Pulmonary artery endothelial cell (primary cell): ENCODE measurements around the gene PDPK1. TPM values are rescaled to one million over a fixed set of nuclear protein-coding genes. Genes with fewer than 3 reads are reported as not detected.

Experiments used
- DNase-seq: peaks from one replicate; pipeline ENCODE4 v3.0.0-alpha.2; 2011; ENCODE audit warnings: low read depth, low spot score
- total RNA-seq: library from RNA; depleted of rRNA; stranded (reverse); fragments of >200 nt; gene quantifications from 2 replicates; pipeline ENCODE4 v1.2.3, GENCODE V29; 2014

The PDPK1 gene
- total RNA-seq, 1 donor from 2014 or later = 14.2 TPM

GRCh38 chr16:2507052-2507659 lies 30.7 kb upstream of the PDPK1 start:
- no peak for DNase-seq

GRCh38 chr16:2507665-2508064 lies 30.2 kb upstream of the PDPK1 start:
- no peak for DNase-seq

- DNase-seq = no peak
Observed at GRCh38 chr16:2508722-2509400, 29.0 kb upstream of the PDPK1 start.

DNA sequence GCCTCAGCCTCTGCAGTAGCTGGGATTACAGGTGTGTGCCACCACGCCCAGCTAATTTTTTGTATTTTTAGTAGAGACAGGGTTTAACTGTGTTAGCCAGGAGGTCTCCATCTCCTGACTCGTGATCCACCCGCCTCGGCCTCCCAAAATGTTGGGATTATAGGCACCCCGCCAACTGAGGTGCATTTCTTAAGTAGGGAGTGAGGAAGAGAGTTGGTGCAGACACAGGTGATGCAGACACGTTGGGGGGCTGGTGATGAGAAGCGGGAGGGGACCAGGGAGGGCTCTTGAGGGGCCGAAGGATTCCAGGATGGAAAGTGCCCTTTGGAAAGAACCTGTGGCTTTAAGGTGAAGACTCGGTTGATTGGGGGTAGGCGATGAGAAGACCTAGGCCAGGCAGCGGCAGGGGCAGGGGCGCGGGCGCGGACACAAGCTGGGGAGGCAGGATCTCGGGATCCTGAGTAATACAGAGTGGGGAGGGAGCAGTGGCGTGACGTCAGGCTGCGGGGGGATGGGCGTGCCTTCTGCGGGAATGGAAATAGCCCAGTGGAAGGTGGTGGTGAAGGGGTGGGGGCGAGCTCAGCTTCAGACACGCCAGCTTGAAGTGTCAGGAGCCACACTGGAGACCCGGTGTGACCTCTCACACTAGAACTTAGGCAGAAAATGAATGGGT lies 26.6 kb upstream of the PDPK1 start:
- no peak for DNase-seq

GRCh38 chr16:2511996-2512734 lies 25.7 kb upstream of the PDPK1 start:
- DNase-seq = no peak

GRCh38 chr16:2512735-2513404 lies 25.0 kb upstream of the PDPK1 start:
- no peak for DNase-seq

DNA sequence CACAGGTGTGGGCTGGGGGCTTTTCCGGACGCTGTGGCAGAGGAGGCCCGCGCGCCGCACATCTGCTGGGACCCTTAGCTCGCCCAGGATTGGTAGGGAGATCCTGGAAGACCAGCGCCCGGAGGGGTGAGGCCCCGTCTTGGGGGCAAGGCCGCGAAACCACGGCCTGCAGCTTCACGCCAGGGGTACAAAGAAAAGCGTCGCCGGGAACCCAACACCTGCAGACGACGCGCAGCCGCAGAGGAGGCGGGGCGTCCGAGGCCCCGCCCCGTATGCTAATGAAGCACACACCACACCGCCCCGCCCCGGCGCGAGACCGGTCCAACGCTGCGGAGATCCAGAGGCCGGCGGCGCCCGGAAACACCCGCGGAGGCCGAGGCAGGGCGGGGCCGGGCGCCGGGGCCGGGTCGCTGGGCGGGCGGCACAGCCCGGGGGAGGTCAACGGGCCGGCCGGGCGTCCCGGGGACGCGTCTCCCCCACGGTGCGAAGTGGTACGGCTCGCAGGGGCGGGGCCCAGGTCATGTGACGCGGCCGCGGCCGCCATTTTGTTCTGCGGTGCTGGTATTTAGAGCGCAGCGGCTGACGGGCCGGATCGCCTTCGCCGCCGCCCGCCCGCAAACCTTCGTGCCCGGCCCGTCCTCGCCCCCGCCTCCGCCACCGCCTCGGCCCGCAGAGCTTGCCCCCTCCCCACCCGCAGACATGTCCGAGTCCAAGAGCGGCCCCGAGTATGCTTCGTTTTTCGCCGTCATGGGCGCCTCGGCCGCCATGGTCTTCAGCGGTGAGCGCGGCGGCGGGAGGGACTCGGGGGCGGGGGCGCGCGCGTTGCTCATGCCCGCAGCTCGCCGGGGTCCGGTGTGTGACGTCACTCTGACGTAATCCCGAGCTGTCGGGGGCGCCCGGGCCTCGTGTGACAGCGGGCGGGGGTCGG lies 24.2 kb upstream of the PDPK1 start, which contains the start of gene ATP6V0C:
ATP6V0C (plus strand) TSS at position 548 of the 928 bp plus-strand sequence; CDS start at position 700, 152 bp downstream.
- DNase-seq = peak; percentile 37

GRCh38 chr16:2514333-2515179 lies 23.3 kb upstream of the PDPK1 start:
- no peak for DNase-seq

DNA sequence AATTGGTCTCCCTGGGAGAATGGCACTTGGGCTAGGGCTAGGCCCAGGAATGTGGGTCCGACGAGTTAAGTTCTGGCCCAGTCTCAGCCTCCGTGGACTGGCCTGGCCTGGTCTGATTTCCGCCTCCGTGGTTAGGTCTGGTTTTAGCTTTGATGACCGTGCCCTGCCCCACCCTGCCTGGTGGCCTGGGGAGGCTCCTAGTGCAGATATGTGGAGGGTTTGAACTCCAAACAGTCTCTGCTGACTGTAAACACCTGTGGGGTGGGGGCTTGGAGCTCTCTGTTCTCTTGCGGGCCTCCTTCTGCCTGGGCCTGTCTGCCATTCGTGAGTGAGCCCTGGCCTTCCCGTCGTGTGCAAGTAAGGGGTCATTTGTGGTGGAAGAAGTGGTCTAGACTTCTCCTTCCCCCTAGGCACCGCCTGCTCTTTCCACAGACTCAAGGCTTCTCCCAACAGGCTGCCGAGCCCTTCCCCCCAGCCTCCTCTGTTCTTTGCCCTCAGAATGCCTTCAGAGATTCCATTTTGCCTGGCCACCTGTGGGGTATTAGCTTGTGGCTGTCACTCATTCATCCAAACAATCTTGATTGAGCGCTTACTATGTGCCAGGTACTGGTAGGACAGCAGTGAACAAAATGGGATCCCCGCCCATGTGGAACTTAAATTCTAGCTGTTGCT lies 22.5 kb upstream of the PDPK1 start:
- DNase-seq = no peak

- no peak for DNase-seq
Observed at GRCh38 chr16:2516391-2517240, 21.2 kb upstream of the PDPK1 start.

DNA sequence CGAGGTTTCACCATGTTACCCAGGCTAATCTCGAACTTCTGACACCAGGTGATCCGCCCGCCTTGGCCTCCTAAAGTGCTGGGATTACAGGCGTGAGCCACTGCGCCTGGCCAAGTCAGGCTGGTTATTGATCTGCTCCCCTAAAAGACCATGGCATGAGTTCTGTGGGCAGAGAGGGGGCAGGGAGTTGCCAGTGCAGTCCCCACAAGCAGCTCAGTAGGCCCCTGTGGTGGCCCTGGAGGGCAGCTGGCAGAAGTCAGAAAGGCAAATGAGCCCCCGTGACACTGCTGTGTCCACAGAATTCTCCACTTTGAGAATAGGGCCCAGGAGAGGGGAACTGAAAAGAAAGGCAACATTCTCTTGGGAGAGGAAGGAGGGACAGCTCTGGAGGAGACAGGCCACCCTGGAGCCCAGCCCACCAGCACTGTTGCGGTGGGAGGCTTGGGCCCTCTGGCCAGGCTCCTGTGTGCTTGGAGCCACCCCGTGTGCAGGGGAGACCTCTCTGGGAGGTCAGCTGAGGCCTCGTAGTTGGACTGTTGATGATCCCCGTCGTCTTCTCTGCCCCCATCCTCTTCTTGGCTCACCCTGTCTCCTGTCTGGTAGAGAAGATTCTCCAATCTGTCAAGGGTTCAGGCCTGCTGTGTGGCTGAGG lies 19.7 kb upstream of the PDPK1 start:
- no peak for DNase-seq

DNA sequence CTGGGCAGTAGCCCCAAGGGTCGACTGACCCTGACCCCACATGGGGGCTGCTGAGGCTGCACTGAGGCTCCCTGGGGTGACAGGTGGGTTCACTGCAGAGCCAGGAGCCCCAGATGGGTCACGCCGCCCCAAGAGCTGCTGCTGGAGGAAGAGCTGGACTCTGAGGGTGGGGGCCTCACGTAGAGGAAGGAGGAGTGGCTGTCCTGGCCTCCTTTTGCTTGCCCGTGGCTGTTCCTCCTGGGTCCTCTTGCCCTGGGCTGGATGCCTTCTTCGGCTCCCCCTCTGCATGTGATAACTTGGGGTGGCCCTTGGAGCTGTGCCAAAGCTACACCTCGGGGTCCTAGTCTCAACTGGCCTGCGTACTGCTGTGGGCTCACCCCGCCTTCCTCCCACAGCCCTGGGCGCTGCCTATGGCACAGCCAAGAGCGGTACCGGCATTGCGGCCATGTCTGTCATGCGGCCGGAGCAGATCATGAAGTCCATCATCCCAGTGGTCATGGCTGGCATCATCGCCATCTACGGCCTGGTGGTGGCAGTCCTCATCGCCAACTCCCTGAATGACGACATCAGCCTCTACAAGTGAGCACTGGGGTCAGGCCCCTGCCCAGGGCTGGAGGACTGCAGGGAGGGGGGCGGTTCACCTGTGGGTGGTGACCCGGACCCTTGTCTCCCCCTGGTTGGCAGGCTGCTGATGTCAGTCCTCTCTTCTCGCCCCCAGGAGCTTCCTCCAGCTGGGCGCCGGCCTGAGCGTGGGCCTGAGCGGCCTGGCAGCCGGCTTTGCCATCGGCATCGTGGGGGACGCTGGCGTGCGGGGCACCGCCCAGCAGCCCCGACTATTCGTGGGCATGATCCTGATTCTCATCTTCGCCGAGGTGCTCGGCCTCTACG lies 18.8 kb upstream of the PDPK1 start:
- DNase-seq = no peak

- DNase-seq = no peak
Observed at GRCh38 chr16:2519711-2520080, 18.1 kb upstream of the PDPK1 start.

GRCh38 chr16:2520097-2520783 lies 17.6 kb upstream of the PDPK1 start, which contains the start of gene AMDHD2:
AMDHD2 (plus strand) TSS chr16:2520371; CDS start chr16:2520459, 88 bp downstream.
- DNase-seq = peak; percentile 63

GRCh38 chr16:2520784-2521531 lies 16.9 kb upstream of the PDPK1 start:
- no peak for DNase-seq
